Measurements from ENCODE around the gene ATG4B.

ATG4B gene

DNA sequence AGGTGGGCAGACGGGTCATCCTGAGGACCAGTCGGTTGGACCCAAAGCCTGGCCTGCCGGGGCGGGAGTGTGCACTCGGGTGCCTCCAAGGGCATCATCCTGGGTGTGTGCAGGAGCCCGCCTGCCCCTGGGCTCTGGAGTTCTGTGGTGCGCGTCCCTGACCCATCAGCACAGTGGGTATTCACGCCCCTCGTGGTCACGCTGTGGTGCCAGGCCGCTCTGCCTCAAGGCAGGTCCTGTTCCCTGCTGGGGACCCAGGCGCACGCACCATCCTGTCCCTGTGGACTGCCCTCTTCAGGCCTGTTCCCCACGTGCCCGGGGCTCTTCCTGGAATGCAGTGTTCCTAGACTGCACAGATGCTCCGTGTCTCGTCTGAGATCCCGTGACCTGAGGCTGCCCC, 82.6 kb downstream of the ATG4B start:
- TF ChIP-seq CTCF (IDR thresholded peaks at IDR 0.05; ENCODE audit: low read depth, low read length): no peak

DNA sequence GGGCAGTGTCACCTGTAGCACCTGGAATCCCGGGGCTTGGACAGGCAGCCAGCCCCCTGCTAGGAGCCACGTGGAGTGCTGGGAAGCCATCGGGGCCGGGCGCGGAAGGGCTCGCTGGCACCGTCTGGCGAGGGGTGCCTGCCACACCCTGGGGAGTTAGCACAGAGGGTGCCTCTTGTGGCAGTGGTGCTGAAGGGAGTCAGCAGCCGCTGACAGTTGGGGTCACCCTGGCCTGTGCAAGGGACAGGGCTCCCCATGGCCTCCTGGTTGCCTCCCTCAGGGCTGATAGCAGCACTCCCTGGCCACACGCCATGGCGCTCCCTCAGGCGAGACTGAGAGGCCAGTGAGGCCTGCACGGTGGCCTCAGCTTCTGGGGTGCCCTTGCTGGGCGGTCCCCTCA, 83.1 kb downstream of the ATG4B start:
- no peak overlapping the region for H3K4me3 ChIP-seq (ENCODE audit: low read depth, low read length)
- TF ChIP-seq CTCF (IDR thresholded peaks at IDR 0.05; ENCODE audit: low read depth, low read length): no peak

More for the DNA sequence above, 82.6 kb downstream of the ATG4B start:
- no peak overlapping the region for H3K4me3 ChIP-seq (ENCODE audit: low read depth, low read length)

GRCh38 chr2:241721852-241722251, 84.4 kb downstream of the ATG4B start:
- no peak overlapping the region for H3K4me3 ChIP-seq (ENCODE audit: low read depth, low read length)
- no peak for TF ChIP-seq CTCF (IDR thresholded peaks at IDR 0.05; ENCODE audit: low read depth, low read length)

DNA sequence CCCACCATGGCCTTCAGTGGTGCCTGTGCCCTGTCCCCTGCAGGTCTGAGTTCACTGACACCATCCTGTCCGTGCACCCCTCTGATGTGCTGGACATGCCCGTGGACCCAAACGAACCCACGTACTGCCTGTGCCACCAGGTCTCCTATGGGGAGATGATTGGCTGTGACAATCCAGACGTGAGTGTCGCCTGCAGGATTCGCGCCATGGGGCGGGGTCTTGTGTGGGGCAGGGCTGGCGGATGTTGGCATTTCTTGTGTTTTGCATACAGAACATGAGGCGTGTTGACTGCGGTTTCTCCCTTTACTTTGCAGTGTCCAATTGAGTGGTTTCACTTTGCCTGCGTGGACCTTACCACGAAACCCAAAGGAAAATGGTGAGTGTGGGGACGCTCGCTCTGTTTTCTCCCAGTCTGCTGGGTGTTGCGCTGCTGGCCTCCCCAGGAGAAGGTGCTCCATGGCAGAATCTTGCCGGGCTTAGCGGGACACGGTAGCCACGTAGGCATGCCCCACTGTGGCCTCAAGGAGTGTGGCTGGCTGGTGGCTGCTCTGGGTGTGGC, 85.5 kb downstream of the ATG4B start:
- H3K4me3 ChIP-seq (ENCODE audit: low read depth, low read length): no peak overlapping the region
- TF ChIP-seq CTCF (IDR thresholded peaks at IDR 0.05; ENCODE audit: low read depth, low read length): no peak

All from WI38 (cell line).